LNCaP clone FGC (cell line): ENCODE data around the gene KDM7A.
"Not testable (repeated sequence)": the region's sequence is repeated elsewhere in the genome, so short reads cannot be mapped to it uniquely, and the experiment has no call there.

Experiments used
- DNase-seq: peaks from one replicate; pipeline ENCODE4 v3.0.0-alpha.2; 2011; ENCODE audit warnings: low read depth
- H3K4me3 ChIP-seq: 2 replicates; pipeline ENCODE4 v1.5.1; 2011; ENCODE audit warnings: mild to moderate bottlenecking, low read depth, low read length, control low read depth
- CTCF ChIP-seq: IDR thresholded peaks from 2 replicates; pipeline ENCODE4 v1.5.1; 2012; ENCODE audit warnings: mild to moderate bottlenecking; ENCODE audit not compliant: control insufficient read depth, insufficient read depth; ENCODE audit errors: extremely low read depth

Gene KDM7A

GRCh38 chr7:140174217-140174616, 2.6 kb downstream of the KDM7A start:
- no peak overlapping the region for H3K4me3 ChIP-seq
- no peak for TF ChIP-seq CTCF
- DNase-seq = no peak

- H3K4me3 ChIP-seq = no peak overlapping the region
- no peak for DNase-seq
- no peak for TF ChIP-seq CTCF
Observed at GRCh38 chr7:140170375-140170774, 6.4 kb downstream of the KDM7A start.

GRCh38 chr7:140168816-140169215, 8.0 kb downstream of the KDM7A start:
- DNase-seq = no peak
- TF ChIP-seq CTCF = no peak
- H3K4me3 ChIP-seq = no peak overlapping the region

GRCh38 chr7:140165422-140165821, 11.4 kb downstream of the KDM7A start:
- H3K4me3 ChIP-seq = no peak overlapping the region
- DNase-seq = no peak
- TF ChIP-seq CTCF = no peak

- not testable (repeated sequence) for H3K4me3 ChIP-seq, DNase-seq
Observed at GRCh38 chr7:140162081-140162480, 14.7 kb downstream of the KDM7A start.

GRCh38 chr7:140161047-140161446, 15.7 kb downstream of the KDM7A start:
- no peak for TF ChIP-seq CTCF
- no peak for DNase-seq
- no peak overlapping the region for H3K4me3 ChIP-seq

DNA sequence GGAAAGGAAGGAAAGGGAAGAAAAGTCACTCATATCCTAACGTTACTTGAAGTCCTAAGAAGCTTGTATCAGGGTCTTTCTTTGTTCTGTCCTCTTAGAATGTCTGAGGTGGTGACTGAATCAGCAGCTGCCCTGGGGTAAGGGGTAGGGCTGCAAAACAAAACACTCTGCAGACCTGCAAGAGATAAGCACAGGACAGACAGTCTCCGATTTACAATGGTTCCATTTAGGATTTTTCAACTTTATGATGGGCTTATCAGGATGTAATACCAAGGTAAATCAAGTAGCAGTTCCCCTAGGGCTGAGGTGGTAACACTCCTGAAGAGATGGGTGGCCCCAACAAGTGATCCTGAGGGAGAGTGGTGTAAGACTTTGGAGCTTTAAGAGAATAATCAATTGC, 16.5 kb downstream of the KDM7A start:
- H3K4me3 ChIP-seq = no peak overlapping the region
- no peak for TF ChIP-seq CTCF
- no peak for DNase-seq

DNA sequence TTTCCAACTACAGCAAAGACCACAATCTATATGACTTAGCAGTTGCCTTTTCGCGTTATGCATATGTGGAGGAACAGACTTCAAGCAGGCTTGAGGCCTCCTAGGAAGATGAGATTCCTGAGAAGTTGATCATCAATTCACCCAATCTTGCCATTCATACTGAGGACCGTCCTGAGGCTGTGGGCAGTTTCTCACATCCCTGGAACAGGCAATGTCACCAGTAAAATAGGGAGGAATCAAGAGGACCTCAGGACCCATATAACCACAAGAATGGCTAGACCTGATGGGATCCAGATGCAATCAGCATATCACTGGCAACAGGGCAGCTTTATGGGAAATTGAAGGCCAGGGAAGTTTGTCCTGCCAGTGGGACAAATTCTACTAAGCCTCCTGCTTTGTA, 17.3 kb downstream of the KDM7A start:
- no peak overlapping the region for H3K4me3 ChIP-seq
- no peak for TF ChIP-seq CTCF
- DNase-seq = no peak
